HepG2 (cell line): Measurements from ENCODE around the gene CST4. TPM values are rescaled to one million over a fixed set of nuclear protein-coding genes. Genes with fewer than 3 reads are reported as not detected.

Source experiments
- FOSL2 ChIP-seq: sonication (generic); formaldehyde crosslinking; IDR thresholded peaks from 2 replicates; pipeline ENCODE4 v1.4.0; 2020; ENCODE audit warnings: missing genetic modification reagents
- FOXA3 ChIP-seq: IDR thresholded peaks from 2 replicates; pipeline ENCODE4 v1.6.1; 2016; ENCODE audit warnings: missing genetic modification reagents, missing compliant biosample characterization
- MED8 ChIP-seq: sonication (generic); formaldehyde crosslinking; IDR thresholded peaks from 2 replicates; pipeline ENCODE4 v1.8.1; 2023; ENCODE audit warnings: mild to moderate bottlenecking, missing genetic modification reagents; ENCODE audit not compliant: insufficient replicate concordance
- MEIS2 ChIP-seq: sonication (generic); formaldehyde crosslinking; IDR thresholded peaks from 2 replicates; pipeline ENCODE4 v1.9.0; 2021; ENCODE audit warnings: mild to moderate bottlenecking, missing genetic modification reagents
- PHF5A ChIP-seq: IDR thresholded peaks from one replicate; pipeline ENCODE4 v1.6.1; 2018; ENCODE audit warnings: low read depth, missing genetic modification reagents; ENCODE audit not compliant: unreplicated experiment
- ZFP62 ChIP-seq: sonication (generic); formaldehyde crosslinking; IDR thresholded peaks from 2 replicates; pipeline ENCODE4 v1.4.0; 2020; ENCODE audit warnings: missing genetic modification reagents
- ZNF713 ChIP-seq: sonication (generic); formaldehyde crosslinking; IDR thresholded peaks from 2 replicates; pipeline ENCODE4 v1.4.0; 2020; ENCODE audit warnings: mild to moderate bottlenecking, missing genetic modification reagents
- ZNF761 ChIP-seq: sonication (generic); formaldehyde crosslinking; conservative IDR thresholded peaks from 2 replicates; pipeline ENCODE4 v1.4.0; 2020; ENCODE audit warnings: mild to moderate bottlenecking, missing genetic modification reagents
- polyA plus RNA-seq, 8 experiments: library from polyadenylated mRNA; depleted of rRNA in 3 of 8; stranded (reverse) in 7 of 8; unstranded in 1 of 8; fragments of >200 nt; fragmentation: Illumina TruSeq in 4 of 8; extraction: Trizol in 4 of 8; gene quantifications; 2 replicates each; pipeline versions ENCODE4 v1.2.1 to v1.2.3, GENCODE V29; 2011 to 2016; ENCODE audit warnings: low read depth in 4 of 8, missing spikeins in 1 of 8, mixed read lengths in 1 of 8; ENCODE audit not compliant: insufficient read depth in 1 of 8
- total RNA-seq, 5 experiments: library from RNA; depleted of rRNA; stranded (reverse); fragments of >200 nt; fragmentation: Illumina TruSeq; extraction: Trizol; gene quantifications; 2 replicates each; pipeline ENCODE4 v1.2.3, GENCODE V29; 2016; ENCODE audit warnings: low read depth in 1 of 5
- TF ChIP-seq, protein P1 (sequence below): sonication (generic); formaldehyde crosslinking; IDR thresholded peaks from 2 replicates; pipeline ENCODE4 v1.9.0; 2021; ENCODE audit warnings: missing genetic modification reagents, borderline replicate concordance
- TF ChIP-seq, protein P2 (sequence below): sonication (generic); formaldehyde crosslinking; IDR thresholded peaks from 2 replicates; pipeline ENCODE4 v1.4.0; 2020; ENCODE audit warnings: missing genetic modification reagents, mild to moderate bottlenecking, borderline replicate concordance
- TF ChIP-seq, protein P3 (sequence below): sonication (generic); formaldehyde crosslinking; IDR thresholded peaks from 2 replicates; pipeline ENCODE4 v1.5.0; 2020; ENCODE audit warnings: missing genetic modification reagents
- TF ChIP-seq, protein P4 (sequence below): sonication (generic); formaldehyde crosslinking; IDR thresholded peaks from 2 replicates; pipeline ENCODE4 v1.8.0; 2022; ENCODE audit warnings: mild to moderate bottlenecking, missing genetic modification reagents
- TF ChIP-seq, protein P5 (sequence below): sonication (generic); formaldehyde crosslinking; conservative IDR thresholded peaks from 2 replicates; pipeline ENCODE4 v1.4.0; 2020; ENCODE audit warnings: missing genetic modification reagents
- TF ChIP-seq, protein P6 (sequence below): sonication (generic); formaldehyde crosslinking; IDR thresholded peaks from 2 replicates; pipeline ENCODE4 v1.4.0; 2020; ENCODE audit warnings: missing genetic modification reagents

CST4 gene
- total and polyA plus RNA-seq, 2 of the 13 experiments (the other 11 are each of a cell fraction or from before 2014, with no cell fraction given), result not detected

DNA sequence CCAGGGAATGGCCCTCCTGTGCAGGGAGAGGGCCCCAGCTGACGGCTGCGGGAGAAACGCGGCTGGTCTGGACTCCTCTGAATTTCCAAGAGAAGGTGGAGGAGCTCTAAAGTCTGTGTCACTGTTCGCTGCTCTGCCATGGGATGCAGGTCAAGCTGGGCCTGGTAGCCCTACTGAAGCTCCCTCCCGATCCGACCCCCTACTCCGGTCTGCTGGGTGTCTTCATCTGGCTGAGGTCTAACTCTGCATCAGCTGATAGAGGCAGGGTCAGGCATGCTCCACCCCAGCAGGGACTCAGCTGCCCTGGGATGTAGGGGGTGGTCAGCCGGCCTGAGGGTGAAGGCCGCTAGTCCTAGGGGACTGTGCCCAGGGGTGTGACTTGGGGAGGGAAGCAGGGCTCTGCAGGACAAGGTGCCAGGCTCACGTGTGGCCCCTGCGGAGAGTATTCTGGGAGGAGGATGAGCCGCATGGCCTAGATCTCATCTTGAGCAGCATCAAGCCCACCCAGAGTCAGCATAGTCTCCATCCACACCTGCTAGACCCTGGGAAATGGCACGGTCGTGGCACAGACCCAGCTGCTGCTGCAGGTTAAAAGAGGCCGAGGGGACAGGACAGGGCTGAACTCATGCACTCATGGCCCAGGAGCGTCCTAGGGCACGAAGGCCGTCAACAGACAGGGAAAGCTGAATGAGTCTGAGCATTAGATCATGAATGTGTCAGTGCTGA lies 52.5 kb downstream of the CST4 start (continued):
- TF ChIP-seq, protein P1, sequence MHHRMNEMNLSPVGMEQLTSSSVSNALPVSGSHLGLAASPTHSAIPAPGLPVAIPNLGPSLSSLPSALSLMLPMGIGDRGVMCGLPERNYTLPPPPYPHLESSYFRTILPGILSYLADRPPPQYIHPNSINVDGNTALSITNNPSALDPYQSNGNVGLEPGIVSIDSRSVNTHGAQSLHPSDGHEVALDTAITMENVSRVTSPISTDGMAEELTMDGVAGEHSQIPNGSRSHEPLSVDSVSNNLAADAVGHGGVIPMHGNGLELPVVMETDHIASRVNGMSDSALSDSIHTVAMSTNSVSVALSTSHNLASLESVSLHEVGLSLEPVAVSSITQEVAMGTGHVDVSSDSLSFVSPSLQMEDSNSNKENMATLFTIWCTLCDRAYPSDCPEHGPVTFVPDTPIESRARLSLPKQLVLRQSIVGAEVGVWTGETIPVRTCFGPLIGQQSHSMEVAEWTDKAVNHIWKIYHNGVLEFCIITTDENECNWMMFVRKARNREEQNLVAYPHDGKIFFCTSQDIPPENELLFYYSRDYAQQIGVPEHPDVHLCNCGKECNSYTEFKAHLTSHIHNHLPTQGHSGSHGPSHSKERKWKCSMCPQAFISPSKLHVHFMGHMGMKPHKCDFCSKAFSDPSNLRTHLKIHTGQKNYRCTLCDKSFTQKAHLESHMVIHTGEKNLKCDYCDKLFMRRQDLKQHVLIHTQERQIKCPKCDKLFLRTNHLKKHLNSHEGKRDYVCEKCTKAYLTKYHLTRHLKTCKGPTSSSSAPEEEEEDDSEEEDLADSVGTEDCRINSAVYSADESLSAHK (CRISPR knock-in tag), result peak; percentile 36; the same call in 1 of the 2 replicates
- TF ChIP-seq, protein P2, sequence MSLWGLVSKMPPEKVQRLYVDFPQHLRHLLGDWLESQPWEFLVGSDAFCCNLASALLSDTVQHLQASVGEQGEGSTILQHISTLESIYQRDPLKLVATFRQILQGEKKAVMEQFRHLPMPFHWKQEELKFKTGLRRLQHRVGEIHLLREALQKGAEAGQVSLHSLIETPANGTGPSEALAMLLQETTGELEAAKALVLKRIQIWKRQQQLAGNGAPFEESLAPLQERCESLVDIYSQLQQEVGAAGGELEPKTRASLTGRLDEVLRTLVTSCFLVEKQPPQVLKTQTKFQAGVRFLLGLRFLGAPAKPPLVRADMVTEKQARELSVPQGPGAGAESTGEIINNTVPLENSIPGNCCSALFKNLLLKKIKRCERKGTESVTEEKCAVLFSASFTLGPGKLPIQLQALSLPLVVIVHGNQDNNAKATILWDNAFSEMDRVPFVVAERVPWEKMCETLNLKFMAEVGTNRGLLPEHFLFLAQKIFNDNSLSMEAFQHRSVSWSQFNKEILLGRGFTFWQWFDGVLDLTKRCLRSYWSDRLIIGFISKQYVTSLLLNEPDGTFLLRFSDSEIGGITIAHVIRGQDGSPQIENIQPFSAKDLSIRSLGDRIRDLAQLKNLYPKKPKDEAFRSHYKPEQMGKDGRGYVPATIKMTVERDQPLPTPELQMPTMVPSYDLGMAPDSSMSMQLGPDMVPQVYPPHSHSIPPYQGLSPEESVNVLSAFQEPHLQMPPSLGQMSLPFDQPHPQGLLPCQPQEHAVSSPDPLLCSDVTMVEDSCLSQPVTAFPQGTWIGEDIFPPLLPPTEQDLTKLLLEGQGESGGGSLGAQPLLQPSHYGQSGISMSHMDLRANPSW (CRISPR knock-in tag), result no peak
- TF ChIP-seq FOSL2 (CRISPR knock-in tag) (no peak), MEIS2 (CRISPR knock-in tag) (no peak), MED8 (no peak), ZFP62 (CRISPR knock-in tag) (no peak), FOXA3 (no peak), PHF5A (no peak), ZNF761 (CRISPR knock-in tag) (no peak), ZNF713 (peak; percentile 93; the same call in 1 of the 2 replicates)
- TF ChIP-seq, protein P3, sequence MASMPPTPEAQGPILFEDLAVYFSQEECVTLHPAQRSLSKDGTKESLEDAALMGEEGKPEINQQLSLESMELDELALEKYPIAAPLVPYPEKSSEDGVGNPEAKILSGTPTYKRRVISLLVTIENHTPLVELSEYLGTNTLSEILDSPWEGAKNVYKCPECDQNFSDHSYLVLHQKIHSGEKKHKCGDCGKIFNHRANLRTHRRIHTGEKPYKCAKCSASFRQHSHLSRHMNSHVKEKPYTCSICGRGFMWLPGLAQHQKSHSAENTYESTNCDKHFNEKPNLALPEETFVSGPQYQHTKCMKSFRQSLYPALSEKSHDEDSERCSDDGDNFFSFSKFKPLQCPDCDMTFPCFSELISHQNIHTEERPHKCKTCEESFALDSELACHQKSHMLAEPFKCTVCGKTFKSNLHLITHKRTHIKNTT (CRISPR knock-in tag), result no peak
- TF ChIP-seq, protein P4, sequence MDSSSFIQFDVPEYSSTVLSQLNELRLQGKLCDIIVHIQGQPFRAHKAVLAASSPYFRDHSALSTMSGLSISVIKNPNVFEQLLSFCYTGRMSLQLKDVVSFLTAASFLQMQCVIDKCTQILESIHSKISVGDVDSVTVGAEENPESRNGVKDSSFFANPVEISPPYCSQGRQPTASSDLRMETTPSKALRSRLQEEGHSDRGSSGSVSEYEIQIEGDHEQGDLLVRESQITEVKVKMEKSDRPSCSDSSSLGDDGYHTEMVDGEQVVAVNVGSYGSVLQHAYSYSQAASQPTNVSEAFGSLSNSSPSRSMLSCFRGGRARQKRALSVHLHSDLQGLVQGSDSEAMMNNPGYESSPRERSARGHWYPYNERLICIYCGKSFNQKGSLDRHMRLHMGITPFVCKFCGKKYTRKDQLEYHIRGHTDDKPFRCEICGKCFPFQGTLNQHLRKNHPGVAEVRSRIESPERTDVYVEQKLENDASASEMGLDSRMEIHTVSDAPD (CRISPR knock-in tag), result no peak
- TF ChIP-seq, protein P5, sequence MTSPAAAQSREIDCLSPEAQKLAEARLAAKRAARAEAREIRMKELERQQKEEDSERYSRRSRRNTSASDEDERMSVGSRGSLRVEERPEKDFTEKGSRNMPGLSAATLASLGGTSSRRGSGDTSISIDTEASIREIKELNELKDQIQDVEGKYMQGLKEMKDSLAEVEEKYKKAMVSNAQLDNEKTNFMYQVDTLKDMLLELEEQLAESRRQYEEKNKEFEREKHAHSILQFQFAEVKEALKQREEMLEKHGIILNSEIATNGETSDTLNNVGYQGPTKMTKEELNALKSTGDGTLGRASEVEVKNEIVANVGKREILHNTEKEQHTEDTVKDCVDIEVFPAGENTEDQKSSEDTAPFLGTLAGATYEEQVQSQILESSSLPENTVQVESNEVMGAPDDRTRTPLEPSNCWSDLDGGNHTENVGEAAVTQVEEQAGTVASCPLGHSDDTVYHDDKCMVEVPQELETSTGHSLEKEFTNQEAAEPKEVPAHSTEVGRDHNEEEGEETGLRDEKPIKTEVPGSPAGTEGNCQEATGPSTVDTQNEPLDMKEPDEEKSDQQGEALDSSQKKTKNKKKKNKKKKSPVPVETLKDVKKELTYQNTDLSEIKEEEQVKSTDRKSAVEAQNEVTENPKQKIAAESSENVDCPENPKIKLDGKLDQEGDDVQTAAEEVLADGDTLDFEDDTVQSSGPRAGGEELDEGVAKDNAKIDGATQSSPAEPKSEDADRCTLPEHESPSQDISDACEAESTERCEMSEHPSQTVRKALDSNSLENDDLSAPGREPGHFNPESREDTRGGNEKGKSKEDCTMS (CRISPR knock-in tag), result no peak
- TF ChIP-seq, protein P6, sequence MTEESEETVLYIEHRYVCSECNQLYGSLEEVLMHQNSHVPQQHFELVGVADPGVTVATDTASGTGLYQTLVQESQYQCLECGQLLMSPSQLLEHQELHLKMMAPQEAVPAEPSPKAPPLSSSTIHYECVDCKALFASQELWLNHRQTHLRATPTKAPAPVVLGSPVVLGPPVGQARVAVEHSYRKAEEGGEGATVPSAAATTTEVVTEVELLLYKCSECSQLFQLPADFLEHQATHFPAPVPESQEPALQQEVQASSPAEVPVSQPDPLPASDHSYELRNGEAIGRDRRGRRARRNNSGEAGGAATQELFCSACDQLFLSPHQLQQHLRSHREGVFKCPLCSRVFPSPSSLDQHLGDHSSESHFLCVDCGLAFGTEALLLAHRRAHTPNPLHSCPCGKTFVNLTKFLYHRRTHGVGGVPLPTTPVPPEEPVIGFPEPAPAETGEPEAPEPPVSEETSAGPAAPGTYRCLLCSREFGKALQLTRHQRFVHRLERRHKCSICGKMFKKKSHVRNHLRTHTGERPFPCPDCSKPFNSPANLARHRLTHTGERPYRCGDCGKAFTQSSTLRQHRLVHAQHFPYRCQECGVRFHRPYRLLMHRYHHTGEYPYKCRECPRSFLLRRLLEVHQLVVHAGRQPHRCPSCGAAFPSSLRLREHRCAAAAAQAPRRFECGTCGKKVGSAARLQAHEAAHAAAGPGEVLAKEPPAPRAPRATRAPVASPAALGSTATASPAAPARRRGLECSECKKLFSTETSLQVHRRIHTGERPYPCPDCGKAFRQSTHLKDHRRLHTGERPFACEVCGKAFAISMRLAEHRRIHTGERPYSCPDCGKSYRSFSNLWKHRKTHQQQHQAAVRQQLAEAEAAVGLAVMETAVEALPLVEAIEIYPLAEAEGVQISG (CRISPR knock-in tag), result no peak; the same call in 1 of the 2 replicates
